DND-41 (cell line): ENCODE data around the gene TMEM165.

Experiments
- ATAC-seq: fragments of 200-7000 bp; cut with Tn5 transposase; 3 replicates; pipeline ENCODE4 v1.9.1; 2021; ENCODE audit warnings: low read depth; ENCODE audit not compliant: insufficient read depth
- DNase-seq: peaks from one replicate; pipeline ENCODE4 v3.0.0-alpha.2; 2020
- H2AFZ ChIP-seq: 2 replicates; pipeline ENCODE4 v1.6.0; 2012; ENCODE audit warnings: low read depth, low read length
- H3K27ac ChIP-seq: 2 replicates; pipeline ENCODE4 v1.5.1; 2012; ENCODE audit warnings: low read length, inconsistent platforms
- H3K27me3 ChIP-seq: fragments of 200-600 bp; sonication (generic); 2 replicates; pipeline ENCODE4 v1.6.0; 2012; ENCODE audit warnings: low read length, mild to moderate bottlenecking, inconsistent platforms; ENCODE audit not compliant: insufficient read depth, poor library complexity
- H3K36me3 ChIP-seq: 2 replicates; pipeline ENCODE4 v1.5.1; 2012; ENCODE audit warnings: low read length, inconsistent platforms; ENCODE audit not compliant: insufficient read depth
- H3K4me1 ChIP-seq: 2 replicates; pipeline ENCODE4 v1.5.1; 2012; ENCODE audit warnings: mild to moderate bottlenecking, low read length; ENCODE audit not compliant: insufficient read depth
- H3K4me2 ChIP-seq: 2 replicates; pipeline ENCODE4 v1.6.0; 2012; ENCODE audit warnings: mild to moderate bottlenecking, moderate library complexity, low read length, inconsistent platforms; ENCODE audit not compliant: insufficient read depth
- H3K4me3 ChIP-seq, 2 experiments: fragments of 200-600 bp in 1 of 2; shearing (Covaris generic) in 1 of 2; 2 replicates each; pipeline ENCODE4 v1.5.1; 2012 to 2016; ENCODE audit warnings: inconsistent platforms in 2 of 2, low read length in 2 of 2, mild to moderate bottlenecking in 2 of 2, low read depth in 1 of 2, moderate library complexity in 1 of 2
- H3K79me2 ChIP-seq: 2 replicates; pipeline ENCODE4 v1.6.0; 2012; ENCODE audit warnings: low read length, inconsistent platforms; ENCODE audit not compliant: insufficient read depth
- H3K9ac ChIP-seq: 2 replicates; pipeline ENCODE4 v1.6.0; 2012; ENCODE audit warnings: low read depth, mild to moderate bottlenecking, inconsistent platforms, low read length, moderate library complexity
- H3K9me3 ChIP-seq: 2 replicates; pipeline ENCODE4 v1.5.1; 2012; ENCODE audit warnings: low read length, moderate library complexity, mild to moderate bottlenecking, inconsistent platforms; ENCODE audit not compliant: insufficient read depth, severe bottlenecking
- H4K20me1 ChIP-seq: 2 replicates; pipeline ENCODE4 v1.6.0; 2012; ENCODE audit warnings: low read length; ENCODE audit not compliant: insufficient read depth
- EZH2 ChIP-seq: IDR thresholded peaks from 3 replicates; pipeline ENCODE4 v1.6.1; 2012; ENCODE audit warnings: borderline replicate concordance, low read depth, mild to moderate bottlenecking, moderate library complexity, low read length, inconsistent platforms; ENCODE audit not compliant: severe bottlenecking
- TF ChIP-seq, protein P1 (sequence below): IDR thresholded peaks from 2 replicates; pipeline ENCODE4 v1.5.1; 2012; ENCODE audit warnings: borderline replicate concordance, low read length, moderate library complexity, mild to moderate bottlenecking; ENCODE audit not compliant: poor library complexity, severe bottlenecking; ENCODE audit errors: extremely low read depth

TMEM165 gene

DNA sequence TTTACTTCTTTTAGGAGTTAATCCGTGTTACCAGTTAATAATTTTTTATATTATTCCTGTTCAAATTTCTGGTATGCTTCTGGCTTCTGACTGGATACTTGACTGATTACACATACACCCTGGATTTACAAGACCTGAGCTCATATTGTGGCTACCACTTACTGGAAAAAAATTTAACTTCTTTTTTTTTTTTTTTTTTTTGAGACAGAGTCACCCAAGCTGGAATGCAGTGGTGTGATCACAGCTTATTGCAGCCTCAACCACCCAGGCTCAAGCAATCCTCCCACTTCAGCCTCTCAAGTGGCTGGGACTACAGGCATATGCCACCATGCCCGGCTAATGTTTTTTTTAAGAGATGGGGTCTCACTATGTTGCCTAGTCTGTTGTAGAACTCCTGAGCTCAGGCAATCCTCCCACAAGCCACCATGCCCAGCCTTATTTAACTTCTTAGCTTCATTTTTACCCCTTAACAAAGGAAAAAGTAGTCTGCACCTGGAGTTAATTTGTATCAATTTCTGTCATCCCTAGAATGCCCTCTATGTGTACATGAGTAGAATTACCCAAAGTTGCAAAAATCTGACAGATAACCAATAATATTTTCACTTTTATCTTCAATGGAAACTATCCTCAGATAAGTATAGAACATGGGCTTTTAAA, 50.3 kb downstream of the TMEM165 start:
- H3K9me3 ChIP-seq, result no peaks in the 10 kb centered on the region
- no peaks in the 10 kb centered on the region for H3K27me3 ChIP-seq
- DNase-seq (no peak), ATAC-seq (no peak)
- no peak overlapping the region for H3K4me2 ChIP-seq
- H3K4me3 ChIP-seq, result no peak overlapping the region
- H3K36me3 ChIP-seq, result peaks cover 50% of the 10 kb centered on the region
- TF ChIP-seq, protein P1, sequence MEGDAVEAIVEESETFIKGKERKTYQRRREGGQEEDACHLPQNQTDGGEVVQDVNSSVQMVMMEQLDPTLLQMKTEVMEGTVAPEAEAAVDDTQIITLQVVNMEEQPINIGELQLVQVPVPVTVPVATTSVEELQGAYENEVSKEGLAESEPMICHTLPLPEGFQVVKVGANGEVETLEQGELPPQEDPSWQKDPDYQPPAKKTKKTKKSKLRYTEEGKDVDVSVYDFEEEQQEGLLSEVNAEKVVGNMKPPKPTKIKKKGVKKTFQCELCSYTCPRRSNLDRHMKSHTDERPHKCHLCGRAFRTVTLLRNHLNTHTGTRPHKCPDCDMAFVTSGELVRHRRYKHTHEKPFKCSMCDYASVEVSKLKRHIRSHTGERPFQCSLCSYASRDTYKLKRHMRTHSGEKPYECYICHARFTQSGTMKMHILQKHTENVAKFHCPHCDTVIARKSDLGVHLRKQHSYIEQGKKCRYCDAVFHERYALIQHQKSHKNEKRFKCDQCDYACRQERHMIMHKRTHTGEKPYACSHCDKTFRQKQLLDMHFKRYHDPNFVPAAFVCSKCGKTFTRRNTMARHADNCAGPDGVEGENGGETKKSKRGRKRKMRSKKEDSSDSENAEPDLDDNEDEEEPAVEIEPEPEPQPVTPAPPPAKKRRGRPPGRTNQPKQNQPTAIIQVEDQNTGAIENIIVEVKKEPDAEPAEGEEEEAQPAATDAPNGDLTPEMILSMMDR, result no peak
- H2AFZ ChIP-seq, result no peak overlapping the region
- no peak overlapping the region for H3K9ac ChIP-seq
- no peak overlapping the region for H3K27ac ChIP-seq
- no peaks in the 10 kb centered on the region for H3K79me2 ChIP-seq
- H3K4me1 ChIP-seq, result peaks cover 8% of the 10 kb centered on the region
- no peaks in the 10 kb centered on the region for H4K20me1 ChIP-seq

DNA sequence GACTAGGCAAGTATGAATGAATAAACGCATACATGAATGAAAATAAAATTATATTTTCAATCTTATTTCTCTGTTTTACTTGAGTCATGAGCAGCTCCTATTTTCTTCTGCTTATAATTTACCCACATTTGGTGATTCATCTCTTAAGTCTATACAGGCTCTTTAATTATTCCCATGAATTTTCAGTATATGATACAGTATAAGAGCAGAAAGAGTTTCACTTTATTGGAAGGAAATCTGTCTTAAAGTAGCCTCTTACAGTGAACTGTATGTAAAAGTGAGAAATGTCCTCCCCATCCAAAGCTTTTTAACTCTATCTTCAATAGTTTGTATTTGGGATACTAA, 50.8 kb downstream of the TMEM165 start:
- H3K9ac ChIP-seq, result no peak overlapping the region
- TF ChIP-seq, protein P1, result no peak
- TF ChIP-seq EZH2, result no peak

DNA sequence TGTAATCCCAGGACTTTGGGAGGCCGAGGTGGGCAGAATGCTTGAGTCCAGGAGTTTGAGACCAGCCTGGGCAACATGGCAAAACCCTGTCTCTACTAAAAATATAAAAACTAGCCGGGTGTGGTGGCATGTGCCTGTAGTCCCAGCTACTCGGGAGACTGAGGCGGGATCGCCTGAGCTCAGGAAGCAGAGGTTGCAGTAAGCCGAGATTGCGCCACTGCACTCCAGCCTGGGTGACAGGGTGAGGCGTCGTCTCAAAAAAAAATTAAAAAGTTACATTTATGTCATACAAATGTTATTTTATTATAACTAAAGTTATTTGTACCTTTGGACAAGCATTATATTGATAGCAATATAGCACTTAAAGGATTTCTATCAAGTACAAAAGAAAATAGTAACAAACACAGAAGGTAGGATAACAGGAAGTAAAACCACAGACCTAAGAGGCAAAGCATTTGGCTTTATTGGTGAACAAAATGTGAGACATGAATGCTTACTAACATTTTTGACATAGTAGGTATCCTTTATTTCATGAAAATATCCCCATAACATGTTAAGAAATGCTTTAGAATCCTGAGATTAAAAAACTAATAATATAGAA, 51.5 kb downstream of the TMEM165 start:
- no peak for TF ChIP-seq EZH2
- TF ChIP-seq, protein P1, result no peak
- Histone ChIP-seq H2AFZ (no peak overlapping the region), H3K9me3 (no peaks in the 10 kb centered on the region), H3K4me1 (peaks cover 8% of the 10 kb centered on the region), H4K20me1 (no peaks in the 10 kb centered on the region), H3K4me3 (no peak overlapping the region), H3K27ac (no peak overlapping the region), H3K36me3 (peaks cover 46% of the 10 kb centered on the region), H3K79me2 (no peaks in the 10 kb centered on the region), H3K9ac (no peak overlapping the region), H3K4me2 (no peak overlapping the region), H3K27me3 (no peaks in the 10 kb centered on the region)
- ATAC-seq, result peak; percentile 66; the same call in 1 of the 3 replicates
- DNase-seq, result no peak

More for the DNA sequence above, 50.8 kb downstream of the TMEM165 start:
- Histone ChIP-seq H4K20me1 (no peaks in the 10 kb centered on the region), H2AFZ (no peak overlapping the region), H3K9me3 (no peaks in the 10 kb centered on the region), H3K27ac (no peak overlapping the region), H3K4me1 (peaks cover 8% of the 10 kb centered on the region), H3K36me3 (peaks cover 46% of the 10 kb centered on the region), H3K27me3 (no peaks in the 10 kb centered on the region), H3K4me2 (no peak overlapping the region), H3K79me2 (no peaks in the 10 kb centered on the region), H3K4me3 (no peak overlapping the region)
- DNase-seq (no peak), ATAC-seq (no peak)

DNA sequence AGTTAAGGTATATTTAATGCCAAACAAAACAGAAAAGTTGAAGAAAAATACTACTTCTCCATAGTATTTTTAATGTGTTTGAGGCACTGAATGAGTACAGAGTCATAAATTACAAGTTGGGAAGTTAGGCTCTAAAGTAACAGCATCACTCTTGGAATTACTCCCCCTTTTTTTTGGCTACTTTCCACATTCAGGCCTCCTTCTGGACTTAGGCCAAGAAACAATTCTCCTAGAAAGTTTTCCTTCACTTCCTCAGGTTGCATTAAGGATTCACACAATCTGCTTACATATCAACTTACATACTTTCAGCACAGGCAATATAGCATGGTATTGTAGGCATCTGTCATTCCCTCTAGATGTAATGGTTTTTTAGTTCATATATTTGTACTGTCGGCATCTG, 52.1 kb downstream of the TMEM165 start:
- H3K9ac ChIP-seq, result no peak overlapping the region
- no peak overlapping the region for H2AFZ ChIP-seq
- H3K27ac ChIP-seq, result peak overlapping the region; percentile 28; the same call in 1 of the 2 replicates
- H3K4me2 ChIP-seq, result no peak overlapping the region
- no peaks in the 10 kb centered on the region for H3K27me3 ChIP-seq
- TF ChIP-seq EZH2, result no peak
- TF ChIP-seq, protein P1, result no peak
- no peaks in the 10 kb centered on the region for H3K9me3 ChIP-seq
- no peak overlapping the region for H3K4me3 ChIP-seq
- no peaks in the 10 kb centered on the region for H3K79me2 ChIP-seq
- ATAC-seq (no peak), DNase-seq (no peak)
- no peaks in the 10 kb centered on the region for H4K20me1 ChIP-seq
- H3K4me1 ChIP-seq, result peaks cover 8% of the 10 kb centered on the region
- H3K36me3 ChIP-seq, result peaks cover 42% of the 10 kb centered on the region
